WTC11 (cell line): ENCODE data around the gene CXCL10. TPM values are rescaled to one million over a fixed set of nuclear protein-coding genes. Genes with fewer than 3 reads are reported as not detected.

Experiments
- ATAC-seq: fragments of 200-7000 bp; cut with Tn5 transposase; 2 replicates; pipeline ENCODE4 v1.10.0; 2021; ENCODE audit warnings: mild to moderate bottlenecking, moderate library complexity
- CTCF ChIA-PET: fragments of 300-600 bp; sonication (Branson Sonifier 250); formaldehyde crosslinking; loops from one replicate; lab custom pipeline; 2021; ENCODE audit warnings: antibody characterized with exemption; lab: Charles Lee
- POLR2A ChIA-PET: fragments of 350-600 bp; sonication (Branson Sonifier 250); formaldehyde crosslinking; loops from one replicate; lab custom pipeline; 2021; ENCODE audit warnings: antibody characterized with exemption; lab: Charles Lee
- DNase-seq: peaks from one replicate; pipeline ENCODE4 v3.0.0; 2021; ENCODE audit warnings: low spot score
- H3K27ac Mint-ChIP-seq: 2 replicates; pipeline ENCODE4 v1.8.0; 2021; ENCODE audit warnings: mixed read lengths
- H3K27me3 Mint-ChIP-seq: 2 replicates; pipeline ENCODE4 v1.8.0; 2021; ENCODE audit warnings: low read depth, mild to moderate bottlenecking, moderate library complexity, mixed read lengths
- H3K36me3 Mint-ChIP-seq: 2 replicates; pipeline ENCODE4 v1.8.0; 2021; ENCODE audit warnings: mixed read lengths
- H3K4me1 Mint-ChIP-seq: 2 replicates; pipeline ENCODE4 v1.8.0; 2022; ENCODE audit warnings: mixed read lengths
- H3K4me3 Mint-ChIP-seq: 2 replicates; pipeline ENCODE4 v1.8.0; 2021; ENCODE audit warnings: mild to moderate bottlenecking, moderate library complexity, mixed read lengths
- H3K9me3 Mint-ChIP-seq: 2 replicates; pipeline ENCODE4 v1.8.0; 2021; ENCODE audit warnings: mixed read lengths
- E2F5 ChIP-seq: sonication (generic); formaldehyde crosslinking; IDR thresholded peaks from 2 replicates; pipeline ENCODE4 v1.8.1; 2022; ENCODE audit warnings: mild to moderate bottlenecking, moderate library complexity, missing genetic modification reagents
- FOXJ3 ChIP-seq: sonication (generic); formaldehyde crosslinking; IDR thresholded peaks from 2 replicates; pipeline ENCODE4 v1.9.0; 2021; ENCODE audit warnings: missing genetic modification reagents, mild to moderate bottlenecking, borderline replicate concordance
- FOXP1 ChIP-seq: sonication (generic); formaldehyde crosslinking; IDR thresholded peaks from 2 replicates; pipeline ENCODE4 v1.8.0; 2022; ENCODE audit warnings: missing genetic modification reagents, mild to moderate bottlenecking, moderate library complexity, borderline replicate concordance
- HMGXB4 ChIP-seq: sonication (generic); formaldehyde crosslinking; IDR thresholded peaks from 2 replicates; pipeline ENCODE4 v1.8.1; 2023; ENCODE audit warnings: mild to moderate bottlenecking, moderate library complexity, missing genetic modification reagents
- KAT7 ChIP-seq: sonication (generic); formaldehyde crosslinking; IDR thresholded peaks from 2 replicates; pipeline ENCODE4 v1.8.1; 2023; ENCODE audit warnings: missing genetic modification reagents, mild to moderate bottlenecking, borderline replicate concordance
- NR1H2 ChIP-seq: sonication (generic); formaldehyde crosslinking; IDR thresholded peaks from 2 replicates; pipeline ENCODE4 v1.9.0; 2021; ENCODE audit warnings: mild to moderate bottlenecking, moderate library complexity, missing genetic modification reagents
- PREB ChIP-seq: sonication (generic); formaldehyde crosslinking; IDR thresholded peaks from 2 replicates; pipeline ENCODE4 v1.8.1; 2022; ENCODE audit warnings: mild to moderate bottlenecking, missing genetic modification reagents, moderate library complexity, borderline replicate concordance
- PRRX2 ChIP-seq: fragments of 250-450 bp; sonication (Bioruptor Pico); IDR thresholded peaks from 2 replicates; pipeline ENCODE4 v1.8.0; 2021; ENCODE audit warnings: mild to moderate bottlenecking
- STAT6 ChIP-seq: sonication (generic); formaldehyde crosslinking; conservative IDR thresholded peaks from 2 replicates; pipeline ENCODE4 v1.8.1; 2023; ENCODE audit warnings: mild to moderate bottlenecking, low read depth, missing genetic modification reagents, moderate library complexity
- TEAD4 ChIP-seq: sonication (generic); formaldehyde crosslinking; IDR thresholded peaks from 2 replicates; pipeline ENCODE4 v1.8.0; 2022; ENCODE audit warnings: mild to moderate bottlenecking, missing genetic modification reagents
- USF1 ChIP-seq: sonication (generic); formaldehyde crosslinking; IDR thresholded peaks from 2 replicates; pipeline ENCODE4 v1.8.0; 2022; ENCODE audit warnings: mild to moderate bottlenecking, missing genetic modification reagents
- USF2 ChIP-seq: sonication (generic); formaldehyde crosslinking; IDR thresholded peaks from 2 replicates; pipeline ENCODE4 v1.8.1; 2023; ENCODE audit warnings: mild to moderate bottlenecking, missing genetic modification reagents, moderate library complexity
- ZBTB43 ChIP-seq: sonication (generic); formaldehyde crosslinking; IDR thresholded peaks from 2 replicates; pipeline ENCODE4 v1.8.1; 2023; ENCODE audit warnings: mild to moderate bottlenecking, missing genetic modification reagents
- ZNF138 ChIP-seq: sonication (generic); formaldehyde crosslinking; conservative IDR thresholded peaks from 2 replicates; pipeline ENCODE4 v1.8.1; 2022; ENCODE audit warnings: mild to moderate bottlenecking, moderate library complexity, missing genetic modification reagents
- ZNF263 ChIP-seq: sonication (generic); formaldehyde crosslinking; IDR thresholded peaks from 2 replicates; pipeline ENCODE4 v1.8.1; 2022; ENCODE audit warnings: low read depth, mild to moderate bottlenecking, moderate library complexity, missing genetic modification reagents
- ZNF396 ChIP-seq: fragments of 250-450 bp; sonication (Bioruptor Pico); IDR thresholded peaks from 2 replicates; pipeline ENCODE4 v1.8.0; 2021; ENCODE audit warnings: mild to moderate bottlenecking, moderate library complexity, borderline replicate concordance
- ZNF532 ChIP-seq: fragments of 250-450 bp; sonication (Bioruptor Pico); IDR thresholded peaks from 2 replicates; pipeline ENCODE4 v1.9.0; 2021; ENCODE audit warnings: mild to moderate bottlenecking, borderline replicate concordance
- total RNA-seq: library from RNA; stranded (reverse); gene quantifications from 3 replicates; pipeline ENCODE4 v1.2.3, GENCODE V29; 2021
- TF ChIP-seq, protein P1 (sequence below): fragments of 200-600 bp; IDR thresholded peaks from 2 replicates; pipeline ENCODE4 v1.8.0; 2022; ENCODE audit warnings: antibody characterized with exemption

Gene CXCL10
- total RNA-seq, 1 experiment from 2014 or later: not detected

DNA sequence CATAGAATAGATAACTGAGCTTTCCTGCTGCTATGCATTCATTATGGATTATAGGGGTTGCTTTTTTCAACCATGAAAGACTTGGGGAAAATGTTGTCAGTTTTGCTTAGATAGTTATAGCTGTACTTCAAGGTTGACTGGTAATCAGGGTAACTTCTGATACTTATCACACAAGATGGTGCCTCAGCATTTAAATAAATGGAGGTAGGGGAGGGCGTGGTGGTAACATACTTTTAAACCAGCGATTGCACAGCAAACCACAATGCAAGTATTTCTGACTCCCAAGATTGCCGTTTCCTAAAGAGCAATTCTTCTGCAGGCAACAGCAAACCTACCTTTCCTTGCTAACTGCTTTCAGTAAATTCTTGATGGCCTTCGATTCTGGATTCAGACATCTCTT, 1.3 kb downstream of the CXCL10 start:
- DNase-seq (no peak), ATAC-seq (no peak)
- Mint-ChIP-seq H3K27me3 (peaks cover 12% of the 10 kb centered on the region; the same call in 1 of the 2 replicates), H3K27ac (no peak overlapping the region), H3K4me1 (no peaks in the 10 kb centered on the region), H3K4me3 (no peak overlapping the region), H3K36me3 (no peaks in the 10 kb centered on the region), H3K9me3 (no peaks in the 10 kb centered on the region)
- POLR2A ChIA-PET: no interaction called here
- TF ChIP-seq STAT6 (CRISPR knock-in tag) (no peak), FOXP1 (CRISPR knock-in tag) (no peak), PREB (CRISPR knock-in tag) (no peak), USF2 (no peak), KAT7 (CRISPR knock-in tag) (no peak), NR1H2 (CRISPR knock-in tag) (no peak), USF1 (no peak), ZNF396 (CRISPR knock-in tag) (no peak), HMGXB4 (CRISPR knock-in tag) (no peak), ZBTB43 (no peak), FOXJ3 (CRISPR knock-in tag) (no peak)
- TF ChIP-seq, protein P1, sequence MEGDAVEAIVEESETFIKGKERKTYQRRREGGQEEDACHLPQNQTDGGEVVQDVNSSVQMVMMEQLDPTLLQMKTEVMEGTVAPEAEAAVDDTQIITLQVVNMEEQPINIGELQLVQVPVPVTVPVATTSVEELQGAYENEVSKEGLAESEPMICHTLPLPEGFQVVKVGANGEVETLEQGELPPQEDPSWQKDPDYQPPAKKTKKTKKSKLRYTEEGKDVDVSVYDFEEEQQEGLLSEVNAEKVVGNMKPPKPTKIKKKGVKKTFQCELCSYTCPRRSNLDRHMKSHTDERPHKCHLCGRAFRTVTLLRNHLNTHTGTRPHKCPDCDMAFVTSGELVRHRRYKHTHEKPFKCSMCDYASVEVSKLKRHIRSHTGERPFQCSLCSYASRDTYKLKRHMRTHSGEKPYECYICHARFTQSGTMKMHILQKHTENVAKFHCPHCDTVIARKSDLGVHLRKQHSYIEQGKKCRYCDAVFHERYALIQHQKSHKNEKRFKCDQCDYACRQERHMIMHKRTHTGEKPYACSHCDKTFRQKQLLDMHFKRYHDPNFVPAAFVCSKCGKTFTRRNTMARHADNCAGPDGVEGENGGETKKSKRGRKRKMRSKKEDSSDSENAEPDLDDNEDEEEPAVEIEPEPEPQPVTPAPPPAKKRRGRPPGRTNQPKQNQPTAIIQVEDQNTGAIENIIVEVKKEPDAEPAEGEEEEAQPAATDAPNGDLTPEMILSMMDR: no peak
- CTCF ChIA-PET: interaction anchor here (1.9 kb wide), 1 partner anchor 26 kb away, joined by 5 read pairs; no protein-coding TSS in a partner anchor

GRCh38 chr4:76017056-76017686, 6.1 kb downstream of the CXCL10 start:
- H3K4me3 Mint-ChIP-seq: no peak overlapping the region
- H3K4me1 Mint-ChIP-seq: peaks cover 12% of the 10 kb centered on the region
- H3K36me3 Mint-ChIP-seq: no peaks in the 10 kb centered on the region
- ATAC-seq: no peak
- TF ChIP-seq ZNF263 (CRISPR knock-in tag) (no peak), ZNF532 (CRISPR knock-in tag) (no peak), E2F5 (no peak), ZNF138 (CRISPR knock-in tag) (no peak), TEAD4 (no peak), PRRX2 (CRISPR knock-in tag) (no peak)
- ChIA-PET CTCF (no interaction called here), POLR2A (no interaction called here)
- no peak overlapping the region for H3K27ac Mint-ChIP-seq
- DNase-seq: no peak
- H3K9me3 Mint-ChIP-seq: no peaks in the 10 kb centered on the region
- H3K27me3 Mint-ChIP-seq: peaks cover 7% of the 10 kb centered on the region; the same call in 1 of the 2 replicates
